Tibial nerve (tissue), 4 donors: Measurements from ENCODE around the gene ZNF610.

Source experiments
- EP300 ChIP-seq, 2 donors: sonication (generic); formaldehyde crosslinking; IDR thresholded peaks; one replicate each; pipeline ENCODE4 v1.6.1; 2017; ENCODE audit warnings: antibody characterized with exemption in 2 of 2, mild to moderate bottlenecking in 1 of 2
- POLR2A ChIP-seq, 2 donors: fragments of 450-650 bp; IDR thresholded peaks; one replicate each; pipeline ENCODE4 v1.6.1; 2017; ENCODE audit warnings: antibody characterized with exemption in 2 of 2, mild to moderate bottlenecking in 2 of 2, moderate library complexity in 2 of 2
- TF ChIP-seq, protein P1 (sequence below), 5 experiments: fragments of 200-600 bp in 3 of 5; fragments of 450-650 bp in 2 of 5; sonication (generic) in 3 of 5; IDR thresholded peaks; one replicate each; pipeline ENCODE4 v1.5.1; 2016 to 2019; ENCODE audit warnings: antibody characterized with exemption in 5 of 5, mild to moderate bottlenecking in 3 of 5, moderate library complexity in 2 of 5

GRCh38 chr19:52351512-52351911, 15.5 kb downstream of the ZNF610 start:
- TF ChIP-seq POLR2A (IDR thresholded peaks at IDR 0.05) (no peak), EP300 (IDR thresholded peaks at IDR 0.05) (no peak)
- TF ChIP-seq, protein P1, sequence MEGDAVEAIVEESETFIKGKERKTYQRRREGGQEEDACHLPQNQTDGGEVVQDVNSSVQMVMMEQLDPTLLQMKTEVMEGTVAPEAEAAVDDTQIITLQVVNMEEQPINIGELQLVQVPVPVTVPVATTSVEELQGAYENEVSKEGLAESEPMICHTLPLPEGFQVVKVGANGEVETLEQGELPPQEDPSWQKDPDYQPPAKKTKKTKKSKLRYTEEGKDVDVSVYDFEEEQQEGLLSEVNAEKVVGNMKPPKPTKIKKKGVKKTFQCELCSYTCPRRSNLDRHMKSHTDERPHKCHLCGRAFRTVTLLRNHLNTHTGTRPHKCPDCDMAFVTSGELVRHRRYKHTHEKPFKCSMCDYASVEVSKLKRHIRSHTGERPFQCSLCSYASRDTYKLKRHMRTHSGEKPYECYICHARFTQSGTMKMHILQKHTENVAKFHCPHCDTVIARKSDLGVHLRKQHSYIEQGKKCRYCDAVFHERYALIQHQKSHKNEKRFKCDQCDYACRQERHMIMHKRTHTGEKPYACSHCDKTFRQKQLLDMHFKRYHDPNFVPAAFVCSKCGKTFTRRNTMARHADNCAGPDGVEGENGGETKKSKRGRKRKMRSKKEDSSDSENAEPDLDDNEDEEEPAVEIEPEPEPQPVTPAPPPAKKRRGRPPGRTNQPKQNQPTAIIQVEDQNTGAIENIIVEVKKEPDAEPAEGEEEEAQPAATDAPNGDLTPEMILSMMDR (IDR thresholded peaks at IDR 0.05), result no peak
